Measurements from ENCODE around the gene CXCL8. TPM values are rescaled to one million over a fixed set of nuclear protein-coding genes. Genes with fewer than 3 reads are reported as not detected.
A peak's percentile ranks its signal among the peaks of the same experiment; 100 is the strongest.

CXCL8 gene
- polyA plus RNA-seq, 2 of the 4 experiments (the other 2 are of a cell fraction) = 4.4 to 57.2 TPM

- WGBS (ENCODE audit: missing lambda C conversion rate) = 5% methylated on average over 9 of the region's 9 CpGs
- Histone ChIP-seq H3K9me3 (0 out of 3 replicates have a peak, but pooled peaks cover 3% of the 10 kb centered on the region), H3K4me1 (peaks cover 64% of the 10 kb centered on the region), H3K4me2 (peak overlapping the region; percentile 48), H3K4me3 (no peak overlapping the region), H3K27ac (peak overlapping the region; percentile 87 to 91)
- FAIRE-seq (no peak), DNase-seq (ENCODE audit: low read depth in 1 of 2, low spot score in 1 of 2) (peak; percentile 43 to 91), ATAC-seq (peak; percentile 86 to 91)
- POLR2A ChIA-PET = interaction anchor here (0.7 to 1.3 kb wide), 3 partner anchors 36 to 405 kb away, joined by 3 to 11 read pairs (median 3); partner anchors contain the start of genes CXCL2 and CXCL8
- CTCF ChIA-PET = interaction anchor here (0.5 to 2.1 kb wide), 4 partner anchors 9 to 467 kb away, joined by 3 to 7 read pairs (median 3); partner anchors contain the start of gene CXCL8
- peak; percentile 43; the same call in 1 of the 3 replicates for TF ChIP-seq BCL3 (IDR thresholded peaks at IDR 0.05)
- 0 out of 2 replicates have a peak, but pooled peaks have one; percentile 11 for TF ChIP-seq PBX3 (IDR thresholded peaks at IDR 0.05)
- peak; percentile 78 to 84; a peak in 4 of 5 replicates for TF ChIP-seq JUN (IDR thresholded peaks at IDR 0.05)
- peak; percentile 66; the same call in 1 of the 2 replicates for TF ChIP-seq RARB (CRISPR knock-in tag; IDR thresholded peaks at IDR 0.05)
- 0 out of 2 replicates have a peak, but pooled peaks have one; percentile 16 for TF ChIP-seq EHF (CRISPR knock-in tag; IDR thresholded peaks at IDR 0.05)
- TF ChIP-seq MAFK (IDR thresholded peaks at IDR 0.05; ENCODE audit: partially characterized antibody) = peak; percentile 87
- TF ChIP-seq FOSL2 (IDR thresholded peaks at IDR 0.05) = peak; percentile 47; the same call in 1 of the 2 replicates
- peak; percentile 85 for TF ChIP-seq FOSL2 (CRISPR knock-in tag; IDR thresholded peaks at IDR 0.05)
- no peak for TF ChIP-seq ZNF302 (CRISPR knock-in tag; IDR thresholded peaks at IDR 0.05)
- no peak for TF ChIP-seq FOSB (CRISPR knock-in tag; IDR thresholded peaks at IDR 0.05)
- no peak for TF ChIP-seq POLR2AphosphoS2 (conservative IDR thresholded peaks at IDR 0.05; ENCODE audit: low read length)
- peak; percentile 14; the same call in 1 of the 2 replicates for TF ChIP-seq HOXA7 (CRISPR knock-in tag; IDR thresholded peaks at IDR 0.05)
- TF ChIP-seq EP300 (IDR thresholded peaks at IDR 0.05) = peak; percentile 61 to 88; a peak in 3 of 5 replicates
- TF ChIP-seq MYC (IDR thresholded peaks at IDR 0.05; ENCODE audit: borderline replicate concordance, low read length) = no peak
- no peak for TF ChIP-seq USF2 (IDR thresholded peaks at IDR 0.05)
- no peak for TF ChIP-seq SREBF2 (IDR thresholded peaks at IDR 0.05)
- no peak for TF ChIP-seq CBX2 (IDR thresholded peaks at IDR 0.05; ENCODE audit: borderline replicate concordance, low read depth)
- peak; percentile 99 to 100 for TF ChIP-seq CEBPB (IDR thresholded peaks at IDR 0.05)
- no peak for TF ChIP-seq CBX8 (IDR thresholded peaks at IDR 0.05)
- peak; percentile 32; the same call in 1 of the 3 replicates for TF ChIP-seq SMC3 (IDR thresholded peaks at IDR 0.05)
- TF ChIP-seq BHLHE40 (IDR thresholded peaks at IDR 0.05; ENCODE audit: low read depth, low read length) = no peak
- no peak for TF ChIP-seq FOXS1 (CRISPR knock-in tag; IDR thresholded peaks at IDR 0.05)
- peak; percentile 71 for TF ChIP-seq ZSCAN20 (CRISPR knock-in tag; IDR thresholded peaks at IDR 0.05)
- TF ChIP-seq CHD4 (IDR thresholded peaks at IDR 0.05; ENCODE audit: borderline replicate concordance) = no peak
- peak; percentile 92 for TF ChIP-seq HES2 (IDR thresholded peaks at IDR 0.05)
- no peak for TF ChIP-seq CHD2 (IDR thresholded peaks at IDR 0.05; ENCODE audit: low read length, partially characterized antibody)
- TF ChIP-seq TP53 (CRISPR knock-in tag; IDR thresholded peaks at IDR 0.05) = no peak
- TF ChIP-seq HOXB5 (CRISPR knock-in tag; IDR thresholded peaks at IDR 0.05) = peak; percentile 78
- peak; percentile 66; the same call in 1 of the 2 replicates for TF ChIP-seq GATA3 (IDR thresholded peaks at IDR 0.05; ENCODE audit: borderline replicate concordance)
- no peak for TF ChIP-seq RNF2 (IDR thresholded peaks at IDR 0.05; ENCODE audit: borderline replicate concordance, low read depth)
- no peak for TF ChIP-seq HMGXB4 (CRISPR knock-in tag; IDR thresholded peaks at IDR 0.05; ENCODE audit: borderline replicate concordance)
- peak; percentile 84; the same call in 1 of the 2 replicates for TF ChIP-seq HOXB13 (CRISPR knock-in tag; IDR thresholded peaks at IDR 0.05; ENCODE audit: low read depth)
- no peak for TF ChIP-seq CTCF (IDR thresholded peaks at IDR 0.05)
- TF ChIP-seq ESRRA (IDR thresholded peaks at IDR 0.05; ENCODE audit: borderline replicate concordance, low read length) = no peak
- TF ChIP-seq JUNB (IDR thresholded peaks at IDR 0.05) = peak; percentile 79
Observed at GRCh38 chr4:73704314-73705055, 35.9 kb upstream of the CXCL8 start.

Data from A549 (cell line).